A673 (cell line): ENCODE data around the gene SPDYE2B. TPM values are rescaled to one million over a fixed set of nuclear protein-coding genes. Genes with fewer than 3 reads are reported as not detected.
"Not testable (repeated sequence)": the region's sequence is repeated elsewhere in the genome, so short reads cannot be mapped to it uniquely, and the experiment has no call there.

Experiments
- BruUV-seq: library from RNA; stranded (reverse); fragments of 400-500 nt; replicated peaks from 2 replicates; lab custom pipeline; 2021; lab: Mats Ljungman, UMichigan
- CTCF ChIA-PET: fragments of 300-600 bp; sonication (Branson Sonifier 250); formaldehyde crosslinking; loops from one replicate; lab custom pipeline; 2022; ENCODE audit warnings: antibody characterized with exemption; lab: Charles Lee
- POLR2A ChIA-PET: fragments of 300-600 bp; sonication (Branson Sonifier 250); formaldehyde crosslinking; loops from one replicate; lab custom pipeline; 2022; ENCODE audit warnings: antibody characterized with exemption; ENCODE audit not compliant: low non-redundant PET; lab: Charles Lee
- DNase-seq: peaks from one replicate; pipeline ENCODE4 v3.0.0-alpha.2; 2015; ENCODE audit warnings: low spot score
- H3K27ac ChIP-seq: fragments of 200-600 bp; sonication (generic); 2 replicates; pipeline ENCODE4 v1.5.1; 2016; ENCODE audit warnings: mixed run types, low read depth, mild to moderate bottlenecking, mixed read lengths, antibody characterized with exemption, low read length; ENCODE audit not compliant: poor library complexity, severe bottlenecking
- H3K27me3 ChIP-seq: fragments of 200-600 bp; sonication (generic); replicated peaks from 2 replicates; pipeline ENCODE4 v1.6.1; 2017; ENCODE audit warnings: mixed run types, low read depth, mild to moderate bottlenecking, mixed read lengths, antibody characterized with exemption, low read length; ENCODE audit not compliant: insufficient read depth, poor library complexity
- H3K36me3 ChIP-seq: fragments of 200-600 bp; sonication (generic); 2 replicates; pipeline ENCODE4 v1.6.1; 2016; ENCODE audit warnings: mixed run types, mild to moderate bottlenecking, mixed read lengths, antibody characterized with exemption, low read length; ENCODE audit not compliant: insufficient read depth, poor library complexity, severe bottlenecking
- H3K4me1 ChIP-seq: fragments of 200-600 bp; sonication (generic); 2 replicates; pipeline ENCODE4 v1.6.1; 2017; ENCODE audit warnings: mixed run types, mild to moderate bottlenecking, mixed read lengths, antibody characterized with exemption, low read length; ENCODE audit not compliant: insufficient read depth, poor library complexity, severe bottlenecking
- H3K4me3 ChIP-seq: fragments of 200-600 bp; sonication (generic); 2 replicates; pipeline ENCODE4 v1.5.1; 2016; ENCODE audit warnings: low read depth, mixed run types, mild to moderate bottlenecking, mixed read lengths, low read length; ENCODE audit not compliant: poor library complexity, severe bottlenecking
- H3K9me3 ChIP-seq: fragments of 200-600 bp; sonication (generic); 2 replicates; pipeline ENCODE4 v1.6.1; 2016; ENCODE audit warnings: mixed run types, low read depth, mild to moderate bottlenecking, mixed read lengths, antibody characterized with exemption, low read length; ENCODE audit not compliant: poor library complexity, severe bottlenecking
- intact Hi-C: fragments of 100-400 bp; cut with micrococcal nuclease; formaldehyde crosslinking; loops from one replicate; pipeline ENCODE4 v1.10.0; 2022; ENCODE audit not compliant: unreplicated experiment
- total RNA-seq: library from RNA; stranded (reverse); gene quantifications from 2 replicates; pipeline ENCODE4 v1.2.3, GENCODE V29; 2021

The SPDYE2B gene
- total RNA-seq, 1 experiment from 2014 or later: not detected

DNA sequence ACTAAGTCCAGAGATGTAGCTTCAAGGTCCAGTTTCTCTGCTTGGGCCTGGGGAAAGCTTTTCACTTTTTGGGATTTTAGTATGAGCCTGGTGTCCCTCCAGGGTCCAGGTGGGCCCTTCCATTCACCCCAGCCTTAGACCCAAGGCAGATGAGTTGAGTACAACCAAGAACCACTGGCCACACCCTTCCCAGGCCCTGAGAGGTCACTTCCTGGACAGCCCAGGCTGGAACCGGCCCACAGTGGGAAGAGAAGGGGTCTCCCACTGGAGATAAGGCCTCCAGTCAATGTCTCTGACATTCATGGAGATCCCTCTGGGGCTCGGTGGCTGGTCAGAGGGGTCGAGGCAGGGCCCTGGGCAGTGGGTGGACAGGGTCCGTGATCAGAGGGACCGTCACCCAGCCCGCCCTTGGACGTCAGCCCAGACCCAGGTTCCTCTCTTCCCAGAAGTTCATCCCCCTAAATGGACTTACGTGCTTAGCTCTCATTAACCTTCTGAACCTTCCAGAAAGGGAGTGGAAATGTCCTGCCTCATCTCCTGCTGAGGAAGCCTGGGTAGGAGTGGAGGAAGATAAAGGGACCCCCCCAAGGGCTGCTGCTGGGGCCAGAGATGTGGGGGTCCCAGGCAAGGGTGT is 22.7 kb upstream of the SPDYE2B start:
- H3K27ac ChIP-seq, BruUV-seq, H3K4me1 ChIP-seq, H3K36me3 ChIP-seq, CTCF ChIA-PET, H3K9me3 ChIP-seq, DNase-seq, H3K27me3 ChIP-seq, H3K4me3 ChIP-seq, intact Hi-C loops, POLR2A ChIA-PET: not testable (repeated sequence)

DNA sequence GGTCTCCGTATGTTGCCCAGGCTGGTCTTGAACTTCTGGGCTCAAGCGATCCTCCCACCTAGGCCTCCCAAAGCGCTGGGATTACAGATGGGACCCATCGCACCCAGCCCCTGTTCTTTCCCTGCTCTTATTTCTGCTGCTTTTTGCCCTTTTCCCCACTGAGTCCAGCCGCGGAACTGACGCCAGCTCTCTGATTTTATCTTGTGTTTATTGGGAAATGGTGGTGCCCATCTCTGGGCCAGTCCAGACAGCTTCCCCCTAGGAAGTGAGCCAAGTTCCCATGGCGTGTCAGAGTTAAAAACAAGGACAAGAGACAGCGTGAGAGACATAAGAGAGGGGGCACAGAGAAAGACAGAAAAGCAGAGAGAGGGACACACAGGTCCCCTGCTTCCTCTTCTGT is 19.5 kb upstream of the SPDYE2B start:
- H3K36me3 ChIP-seq, H3K27me3 ChIP-seq, H3K9me3 ChIP-seq, POLR2A ChIA-PET, intact Hi-C loops, CTCF ChIA-PET, H3K4me3 ChIP-seq, H3K27ac ChIP-seq, BruUV-seq, H3K4me1 ChIP-seq, DNase-seq: not testable (repeated sequence)

DNA sequence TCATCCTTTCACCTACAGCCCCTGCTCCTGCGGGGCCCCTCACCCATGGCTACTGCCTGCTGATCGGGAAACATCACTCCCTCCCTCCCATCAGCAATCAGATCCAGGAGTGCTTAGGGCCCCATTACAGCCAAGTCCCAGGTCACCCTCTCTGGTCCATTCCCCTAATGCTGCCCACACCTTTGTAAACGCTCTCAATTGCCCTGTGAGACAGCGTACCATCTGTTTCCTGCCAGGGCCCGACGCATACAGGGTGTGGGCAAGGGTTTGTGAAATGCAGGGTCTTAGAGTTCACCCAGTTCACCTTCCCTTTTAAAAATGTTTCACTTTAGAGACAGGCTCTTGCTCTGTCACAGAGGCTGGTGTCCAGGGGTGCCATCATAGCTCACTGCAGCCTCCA is 15.8 kb upstream of the SPDYE2B start:
- H3K27ac ChIP-seq, H3K36me3 ChIP-seq, CTCF ChIA-PET, POLR2A ChIA-PET, BruUV-seq, H3K4me1 ChIP-seq, intact Hi-C loops, H3K4me3 ChIP-seq, H3K9me3 ChIP-seq, H3K27me3 ChIP-seq, DNase-seq: not testable (repeated sequence)

DNA sequence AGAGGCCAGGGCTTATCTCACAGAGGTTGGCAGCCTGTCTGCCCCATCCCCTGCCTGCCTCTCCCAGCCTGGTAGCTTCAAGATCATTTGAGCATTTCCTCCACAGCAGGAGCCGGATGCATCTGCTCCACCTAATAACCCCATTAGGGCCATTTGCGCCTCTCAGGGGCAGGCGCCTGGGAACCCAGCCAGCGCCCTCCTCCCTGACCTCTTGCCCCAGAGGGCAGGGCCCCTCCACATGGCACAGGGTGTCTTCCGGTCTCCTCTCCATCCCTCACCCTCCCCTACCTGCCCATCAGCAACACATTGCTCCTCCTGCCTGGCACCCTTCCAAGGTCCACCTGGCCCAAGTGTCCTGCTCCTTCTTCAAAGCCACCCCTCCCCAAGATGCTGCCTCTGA is 14.8 kb upstream of the SPDYE2B start:
- H3K27me3 ChIP-seq, H3K27ac ChIP-seq, POLR2A ChIA-PET, CTCF ChIA-PET, H3K4me3 ChIP-seq, BruUV-seq, H3K4me1 ChIP-seq, intact Hi-C loops, H3K36me3 ChIP-seq, H3K9me3 ChIP-seq, DNase-seq: not testable (repeated sequence)

DNA sequence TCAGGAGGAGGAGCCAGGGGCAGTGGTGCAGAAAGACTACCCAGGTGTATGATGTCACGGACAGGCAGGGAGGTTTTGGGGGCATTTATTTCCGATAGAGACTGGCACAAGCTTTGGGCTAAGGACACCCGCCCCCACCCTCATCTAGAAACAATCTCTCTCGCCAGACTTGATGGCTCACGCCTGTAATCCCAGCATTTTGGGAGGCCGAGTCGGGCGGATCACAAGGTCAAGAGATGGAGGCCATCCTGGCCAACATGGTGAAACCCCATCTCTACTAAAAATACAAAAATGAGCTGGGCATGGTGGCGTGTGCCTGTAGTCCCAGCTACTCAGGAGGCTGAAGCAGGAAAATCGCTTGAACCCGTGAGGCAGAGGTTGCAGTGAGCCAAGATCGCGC is 13.2 kb upstream of the SPDYE2B start:
- CTCF ChIA-PET, H3K36me3 ChIP-seq, H3K4me1 ChIP-seq, H3K27ac ChIP-seq, DNase-seq, H3K9me3 ChIP-seq, H3K27me3 ChIP-seq, intact Hi-C loops, POLR2A ChIA-PET, BruUV-seq, H3K4me3 ChIP-seq: not testable (repeated sequence)

DNA sequence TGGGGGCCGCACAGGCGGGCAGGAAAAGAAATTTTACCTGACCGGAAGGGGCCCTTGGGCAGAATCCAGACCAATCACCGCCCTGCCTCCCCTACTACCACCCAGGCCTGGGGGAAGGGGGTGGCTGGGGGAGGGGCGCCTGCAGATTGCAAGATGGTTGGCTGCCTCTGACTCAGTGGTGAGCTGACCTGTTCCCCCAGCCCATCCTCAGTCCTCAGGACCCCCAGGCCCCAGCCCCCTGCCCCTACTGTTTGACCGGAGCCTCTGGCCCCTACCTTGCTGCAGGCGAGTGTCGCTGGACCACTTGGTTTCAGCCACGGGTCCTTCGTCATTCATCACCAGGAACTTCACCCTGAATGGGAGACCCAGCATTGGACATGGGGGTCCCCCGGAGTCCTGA is 11.3 kb upstream of the SPDYE2B start:
- H3K4me1 ChIP-seq, H3K27ac ChIP-seq, POLR2A ChIA-PET, BruUV-seq, H3K9me3 ChIP-seq, CTCF ChIA-PET, DNase-seq, H3K27me3 ChIP-seq, H3K36me3 ChIP-seq, H3K4me3 ChIP-seq, intact Hi-C loops: not testable (repeated sequence)

DNA sequence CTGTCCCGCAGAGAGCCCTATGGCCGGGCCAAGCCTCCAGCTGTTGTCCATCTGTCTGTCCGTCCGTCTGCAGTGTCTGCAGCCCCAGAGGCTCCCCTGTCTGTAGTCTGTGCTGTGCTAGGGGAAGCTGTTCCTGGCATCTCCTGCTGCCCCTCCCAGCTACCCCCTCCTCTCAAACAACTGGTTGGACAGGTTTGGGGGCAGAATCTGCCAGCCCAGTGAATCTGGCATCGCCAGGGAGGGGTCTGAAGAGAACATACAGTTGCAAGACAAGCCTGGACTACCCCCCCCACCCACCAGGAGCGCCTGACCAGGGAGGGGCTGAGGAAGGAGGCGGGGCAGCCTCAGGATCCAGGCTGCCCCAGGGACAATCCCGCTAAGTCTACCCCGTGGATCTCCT is 7.4 kb upstream of the SPDYE2B start, which contains the start of gene UPK3BL1:
TSS of gene UPK3BL1 (minus strand) at position 101 of the 400 bp plus-strand sequence. CDS start at position 51, 50 bp downstream.
- intact Hi-C loops, BruUV-seq: not testable (repeated sequence)

DNA sequence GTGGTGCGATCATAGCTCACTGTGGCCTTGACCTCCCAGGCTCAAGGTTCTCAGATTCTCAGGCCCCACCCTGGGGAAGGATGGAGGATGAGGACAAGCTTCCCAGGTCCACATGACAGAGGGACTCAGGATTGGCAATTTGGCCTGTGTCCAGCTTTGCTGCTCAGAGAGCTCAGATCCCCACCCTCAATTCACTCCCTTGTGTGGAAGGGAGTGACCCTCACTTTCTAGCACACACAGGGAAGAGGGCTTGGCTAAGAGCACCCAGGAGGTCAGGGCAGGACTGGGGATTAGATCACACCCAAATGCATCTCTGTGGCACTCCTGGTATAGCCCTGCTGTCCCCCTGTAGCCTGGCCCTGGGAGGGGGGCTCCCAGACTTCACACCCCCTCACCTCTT is 6.7 kb upstream of the SPDYE2B start:
- H3K4me3 ChIP-seq, H3K27ac ChIP-seq, intact Hi-C loops, CTCF ChIA-PET, H3K9me3 ChIP-seq, BruUV-seq, H3K36me3 ChIP-seq, H3K4me1 ChIP-seq, DNase-seq, H3K27me3 ChIP-seq, POLR2A ChIA-PET: not testable (repeated sequence)

More for the DNA sequence above, 7.4 kb upstream of the SPDYE2B start, which contains the start of gene UPK3BL1:
- H3K4me1 ChIP-seq, CTCF ChIA-PET, H3K27ac ChIP-seq, H3K36me3 ChIP-seq, H3K9me3 ChIP-seq, H3K4me3 ChIP-seq, POLR2A ChIA-PET, H3K27me3 ChIP-seq, DNase-seq: not testable (repeated sequence)
